RWPE1 (cell line): Measurements from ENCODE around the gene RACK1.

ENCODE experiments used
- CTCF ChIA-PET: fragments of 350-600 bp; sonication (Branson Sonifier 250); formaldehyde crosslinking; extraction: SDS; loops from one replicate; lab custom pipeline; 2021; lab: Yijun Ruan, JAX
- POLR2A ChIA-PET: fragments of 400-600 bp; formaldehyde crosslinking; extraction: SDS; loops from one replicate; lab custom pipeline; 2020; ENCODE audit warnings: antibody characterized with exemption; ENCODE audit not compliant: low non-redundant PET; lab: Yijun Ruan, JAX
- DNase-seq: peaks from one replicate; pipeline ENCODE4 v3.0.0; 2012; ENCODE audit warnings: low spot score
- H3K27ac ChIP-seq: fragments of 450-650 bp; 2 replicates; pipeline ENCODE4 v1.5.1; 2017
- CTCF ChIP-seq: fragments of 450-650 bp; conservative IDR thresholded peaks from 2 replicates; pipeline ENCODE4 v1.5.1; 2017; ENCODE audit warnings: low read depth, mild to moderate bottlenecking

Gene RACK1

GRCh38 chr5:181197326-181197951 is 46.3 kb downstream of the RACK1 start:
- POLR2A ChIA-PET: interaction anchor here (0.5 kb wide), 1 partner anchor 1329 kb away, joined by 3 read pairs; no protein-coding TSS in a partner anchor
- DNase-seq: no peak
- CTCF ChIA-PET: interaction anchor here (0.6 kb wide), 1 partner anchor 9 kb away, joined by 3 read pairs; no protein-coding TSS in a partner anchor
- no peak for TF ChIP-seq CTCF
- peak overlapping the region; percentile 27 for H3K27ac ChIP-seq

DNA sequence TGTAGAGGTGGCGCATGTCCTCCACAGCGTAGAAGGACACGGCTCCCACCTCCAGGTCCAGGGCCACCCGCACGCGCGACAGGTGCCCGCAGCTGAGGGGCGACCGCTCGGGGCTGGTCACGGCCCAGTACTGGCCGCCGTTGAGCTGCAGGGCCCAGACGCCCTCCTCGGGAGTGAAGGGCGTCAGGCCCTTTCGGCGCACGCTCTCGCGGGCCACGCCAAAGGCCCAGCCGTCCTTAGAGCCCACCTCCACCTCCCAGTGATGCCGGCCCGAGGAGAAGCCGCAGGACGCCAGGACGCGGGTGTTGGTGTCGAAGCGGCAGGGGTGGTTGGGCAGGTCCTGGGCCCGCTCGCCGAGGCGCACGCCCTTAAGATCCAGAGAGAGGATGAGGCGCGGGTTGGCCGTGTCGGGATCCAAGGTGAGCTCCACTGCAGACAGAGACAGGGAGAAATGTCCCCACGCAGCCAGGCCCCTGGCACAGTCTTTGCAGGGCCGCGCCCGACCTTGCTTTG is 48.4 kb downstream of the RACK1 start:
- no peak for TF ChIP-seq CTCF
- peak overlapping the region; percentile 59 for H3K27ac ChIP-seq
- DNase-seq: no peak
- ChIA-PET POLR2A (no interaction called here), CTCF (no interaction called here)

GRCh38 chr5:181194489-181195248 is 49.0 kb downstream of the RACK1 start:
- no peak for TF ChIP-seq CTCF
- no peak for DNase-seq
- H3K27ac ChIP-seq: peak overlapping the region; percentile 59
- ChIA-PET POLR2A (interaction anchor here (0.8 kb wide), 1 partner anchor 10 kb away, joined by 6 read pairs; the partner anchor contains the start of gene TRIM7), CTCF (interaction anchor here (1.2 kb wide), 1 partner anchor 9 kb away, joined by 4 read pairs; no protein-coding TSS in a partner anchor)

DNA sequence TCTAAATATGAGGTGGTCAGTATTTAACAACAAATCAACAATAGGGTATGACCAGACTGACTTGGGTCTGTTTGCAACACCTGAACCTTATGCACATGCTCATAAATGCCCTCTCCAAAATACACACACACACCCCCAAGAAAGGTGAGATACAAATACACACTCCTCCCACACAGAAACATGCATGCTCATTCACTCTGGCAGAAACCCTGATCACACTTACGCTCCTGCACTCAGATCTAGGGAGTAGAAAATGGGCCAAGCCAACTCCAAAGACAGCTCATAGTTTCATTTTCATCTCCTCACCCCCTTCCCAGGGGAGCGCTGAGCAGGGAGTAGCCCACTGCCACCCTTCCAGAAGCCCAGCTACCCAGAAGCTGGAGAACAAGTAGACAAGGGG is 50.0 kb downstream of the RACK1 start:
- DNase-seq: no peak
- peak overlapping the region; percentile 59 for H3K27ac ChIP-seq
- CTCF ChIA-PET: interaction anchor here (1.2 kb wide), 1 partner anchor 10 kb away, joined by 4 read pairs; no protein-coding TSS in a partner anchor
- POLR2A ChIA-PET: interaction anchor here (0.8 to 1.4 kb wide), 2 partner anchors 11 to 13 kb away, joined by 4 to 6 read pairs; partner anchors contain the start of gene TRIM7
- TF ChIP-seq CTCF: no peak

DNA sequence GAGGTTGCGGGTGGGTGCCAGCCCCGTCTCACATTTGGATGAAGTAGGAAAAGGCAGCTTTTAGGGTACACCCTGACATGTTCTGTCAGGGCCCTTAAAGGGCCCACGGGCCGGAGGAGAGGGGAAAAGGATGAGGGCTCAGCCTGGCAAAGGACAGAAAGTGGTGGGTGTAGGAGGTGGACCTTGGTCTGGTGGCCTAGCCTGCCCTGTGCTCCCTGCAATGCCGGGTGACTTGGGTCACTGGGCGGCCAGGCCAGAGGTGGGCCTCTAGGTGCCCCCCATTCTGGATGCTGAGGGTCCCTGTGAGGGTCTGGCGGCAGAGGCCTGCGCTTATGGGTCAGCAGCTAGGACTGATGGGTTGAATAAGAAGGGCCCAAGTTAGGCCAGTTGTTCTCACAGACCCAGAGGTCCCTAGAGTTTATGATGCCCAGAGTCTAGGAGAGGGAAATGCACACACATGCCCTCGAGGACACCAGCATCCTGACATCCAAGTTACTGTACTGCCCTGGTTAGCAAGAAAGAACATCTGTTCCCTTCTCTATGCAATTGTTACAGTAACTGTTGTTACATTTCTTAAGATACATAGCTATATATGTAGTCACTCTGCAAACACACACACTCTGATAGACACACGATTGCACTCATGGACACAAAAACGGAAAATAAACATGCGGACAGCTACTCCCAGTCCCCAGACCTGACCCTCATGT is 51.2 kb downstream of the RACK1 start:
- DNase-seq: no peak
- ChIA-PET POLR2A (interaction anchor here (0.6 to 2.0 kb wide), 5 partner anchors 10 to 363 kb away, joined by 3 to 15 read pairs (median 4); partner anchors contain the start of gene TRIM7), CTCF (interaction anchor here (0.7 to 0.8 kb wide), 2 partner anchors 12 to 14 kb away, joined by 3 read pairs; partner anchors contain the start of gene TRIM7)
- no peak for TF ChIP-seq CTCF
- peak overlapping the region; percentile 93 for H3K27ac ChIP-seq
